Neural progenitor cell (in vitro differentiated cells): ENCODE data around the gene ABLIM2. TPM values are rescaled to one million over a fixed set of nuclear protein-coding genes. Genes with fewer than 3 reads are reported as not detected.

ENCODE experiments used
- DNase-seq: peaks from one replicate; pipeline ENCODE4 v3.0.0-alpha.2; 2016; ENCODE audit warnings: low spot score
- H2AFZ ChIP-seq: fragments of 200-600 bp; sonication (generic); replicated peaks from 2 replicates; pipeline ENCODE4 v1.6.1; 2016; ENCODE audit warnings: antibody characterized with exemption
- H3F3A ChIP-seq: fragments of 200-600 bp; sonication (generic); 2 replicates; pipeline ENCODE4 v1.6.1; 2016; ENCODE audit warnings: antibody characterized with exemption, low read depth
- H3K27ac ChIP-seq: fragments of 200-600 bp; sonication (generic); 2 replicates; pipeline ENCODE4 v1.5.1; 2016; ENCODE audit warnings: mild to moderate bottlenecking
- H3K27me3 ChIP-seq: fragments of 200-600 bp; sonication (generic); 2 replicates; pipeline ENCODE4 v1.6.1; 2016; ENCODE audit warnings: mild to moderate bottlenecking, moderate library complexity
- H3K36me3 ChIP-seq: fragments of 200-600 bp; sonication (generic); 2 replicates; pipeline ENCODE4 v1.5.1; 2016
- H3K4me1 ChIP-seq: fragments of 200-600 bp; sonication (generic); 2 replicates; pipeline ENCODE4 v1.6.1; 2016; ENCODE audit warnings: mixed run types
- H3K4me2 ChIP-seq: fragments of 200-600 bp; sonication (generic); 2 replicates; pipeline ENCODE4 v1.6.1; 2016
- H3K4me3 ChIP-seq: fragments of 200-600 bp; sonication (generic); 2 replicates; pipeline ENCODE4 v1.5.1; 2016
- H3K79me2 ChIP-seq: fragments of 200-600 bp; sonication (generic); 2 replicates; pipeline ENCODE4 v1.6.1; 2016; ENCODE audit warnings: low read depth
- H3K9ac ChIP-seq: fragments of 200-600 bp; sonication (generic); 2 replicates; pipeline ENCODE4 v1.6.1; 2016
- H3K9me3 ChIP-seq: fragments of 200-600 bp; sonication (generic); 2 replicates; pipeline ENCODE4 v1.5.1; 2016; ENCODE audit warnings: low read depth
- H4K20me1 ChIP-seq: fragments of 200-600 bp; sonication (generic); 2 replicates; pipeline ENCODE4 v1.6.1; 2016; ENCODE audit warnings: low read depth
- H3K27ac Mint-ChIP-seq: 3 replicates; pipeline ENCODE4 v1.8.0; 2021; ENCODE audit warnings: mixed read lengths
- H3K27me3 Mint-ChIP-seq: 2 replicates; pipeline ENCODE4 v1.8.0; 2022; ENCODE audit warnings: low read depth, mild to moderate bottlenecking, inconsistent platforms, moderate library complexity, mixed read lengths; ENCODE audit not compliant: insufficient read depth
- H3K36me3 Mint-ChIP-seq: 3 replicates; pipeline ENCODE4 v1.8.0; 2021; ENCODE audit warnings: mixed read lengths
- H3K4me1 Mint-ChIP-seq: 3 replicates; pipeline ENCODE4 v1.8.0; 2021; ENCODE audit warnings: mixed read lengths
- H3K4me3 Mint-ChIP-seq: 3 replicates; pipeline ENCODE4 v1.8.0; 2021; ENCODE audit warnings: mild to moderate bottlenecking, moderate library complexity, mixed read lengths
- H3K9me3 Mint-ChIP-seq: 3 replicates; pipeline ENCODE4 v1.8.0; 2020; ENCODE audit warnings: mixed read lengths
- EZH2 ChIP-seq: fragments of 200-600 bp; sonication (generic); IDR thresholded peaks from 2 replicates; pipeline ENCODE4 v1.6.1; 2017; ENCODE audit warnings: antibody characterized with exemption, mild to moderate bottlenecking, moderate library complexity
- EZH2phosphoT487 ChIP-seq: fragments of 200-600 bp; sonication (generic); IDR thresholded peaks from 2 replicates; pipeline ENCODE4 v1.6.1; 2017; ENCODE audit warnings: antibody characterized with exemption
- total RNA-seq: library from RNA; depleted of rRNA; stranded (reverse); fragments of >200 nt; gene quantifications from 2 replicates; pipeline ENCODE4 v1.2.3, GENCODE V29; 2015; ENCODE audit warnings: low replicate concordance
- TF ChIP-seq, protein P1 (sequence below): fragments of 200-600 bp; sonication (generic); IDR thresholded peaks from 2 replicates; pipeline ENCODE4 v1.5.1; 2017; ENCODE audit warnings: antibody characterized with exemption, mild to moderate bottlenecking

The ABLIM2 gene
- total RNA-seq, 1 donor from 2014 or later = 0.24 TPM

DNA sequence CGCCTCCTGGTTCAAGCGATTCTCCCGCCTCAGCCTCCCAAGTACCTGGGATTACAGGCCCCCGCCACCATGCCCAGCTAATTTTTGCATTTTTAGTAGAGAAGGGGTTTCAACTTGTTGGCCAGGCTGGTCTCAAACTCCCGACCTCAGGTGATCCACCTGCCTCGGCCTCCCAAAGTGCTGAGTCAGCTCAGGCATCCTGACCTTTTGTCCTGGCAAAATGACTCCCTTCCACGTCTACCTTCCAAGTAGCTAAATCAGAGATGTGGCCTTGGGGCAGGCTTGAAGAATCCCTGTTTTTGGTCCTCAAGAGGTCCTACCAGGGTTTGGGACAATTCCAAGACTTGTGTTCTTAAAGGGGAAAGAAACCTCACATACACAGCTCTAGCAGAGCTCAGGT, 231.8 kb downstream of the ABLIM2 start:
- peaks cover 3% of the 10 kb centered on the region for H3K9me3 Mint-ChIP-seq
- no peak overlapping the region for H3K9ac ChIP-seq
- no peaks in the 10 kb centered on the region for H3K27me3 ChIP-seq
- no peaks in the 10 kb centered on the region for H3K36me3 ChIP-seq
- peaks cover 3% of the 10 kb centered on the region for H3F3A ChIP-seq
- peaks cover 3% of the 10 kb centered on the region for H3K36me3 Mint-ChIP-seq
- TF ChIP-seq, protein P1, sequence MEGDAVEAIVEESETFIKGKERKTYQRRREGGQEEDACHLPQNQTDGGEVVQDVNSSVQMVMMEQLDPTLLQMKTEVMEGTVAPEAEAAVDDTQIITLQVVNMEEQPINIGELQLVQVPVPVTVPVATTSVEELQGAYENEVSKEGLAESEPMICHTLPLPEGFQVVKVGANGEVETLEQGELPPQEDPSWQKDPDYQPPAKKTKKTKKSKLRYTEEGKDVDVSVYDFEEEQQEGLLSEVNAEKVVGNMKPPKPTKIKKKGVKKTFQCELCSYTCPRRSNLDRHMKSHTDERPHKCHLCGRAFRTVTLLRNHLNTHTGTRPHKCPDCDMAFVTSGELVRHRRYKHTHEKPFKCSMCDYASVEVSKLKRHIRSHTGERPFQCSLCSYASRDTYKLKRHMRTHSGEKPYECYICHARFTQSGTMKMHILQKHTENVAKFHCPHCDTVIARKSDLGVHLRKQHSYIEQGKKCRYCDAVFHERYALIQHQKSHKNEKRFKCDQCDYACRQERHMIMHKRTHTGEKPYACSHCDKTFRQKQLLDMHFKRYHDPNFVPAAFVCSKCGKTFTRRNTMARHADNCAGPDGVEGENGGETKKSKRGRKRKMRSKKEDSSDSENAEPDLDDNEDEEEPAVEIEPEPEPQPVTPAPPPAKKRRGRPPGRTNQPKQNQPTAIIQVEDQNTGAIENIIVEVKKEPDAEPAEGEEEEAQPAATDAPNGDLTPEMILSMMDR = no peak
- TF ChIP-seq EZH2 (no peak), EZH2phosphoT487 (no peak)
- H3K27ac Mint-ChIP-seq = no peak overlapping the region
- H3K79me2 ChIP-seq = peaks cover 11% of the 10 kb centered on the region
- H2AFZ ChIP-seq = no peak overlapping the region
- H4K20me1 ChIP-seq = peaks cover 15% of the 10 kb centered on the region
- no peak overlapping the region for H3K4me3 ChIP-seq
- no peak overlapping the region for H3K27ac ChIP-seq
- H3K4me1 Mint-ChIP-seq = peaks cover 18% of the 10 kb centered on the region
- H3K4me1 ChIP-seq = peaks cover 9% of the 10 kb centered on the region
- no peak for DNase-seq
- no peak overlapping the region for H3K4me2 ChIP-seq
- no peaks in the 10 kb centered on the region for H3K9me3 ChIP-seq
- peaks cover 4% of the 10 kb centered on the region for H3K27me3 Mint-ChIP-seq
- H3K4me3 Mint-ChIP-seq = no peak overlapping the region

DNA sequence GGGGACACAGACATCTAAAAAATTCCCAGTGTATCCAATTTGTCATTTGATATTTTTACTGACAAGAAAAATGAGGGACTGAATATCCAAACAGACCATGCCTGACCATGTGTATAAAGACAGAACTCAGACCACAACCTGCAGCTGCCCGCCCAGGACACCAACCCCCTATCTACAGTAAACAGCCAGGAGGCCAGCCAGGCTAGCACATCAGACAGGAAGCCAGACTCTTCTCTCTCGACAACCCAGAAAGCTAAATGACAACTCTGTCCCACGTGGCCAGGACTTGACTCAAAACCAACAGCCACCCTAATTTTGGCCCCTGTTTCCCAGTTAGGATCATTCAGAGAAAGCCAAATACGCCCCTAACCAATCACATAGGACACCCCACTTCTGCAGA, 234.0 kb downstream of the ABLIM2 start:
- Histone ChIP-seq H3K9ac (no peak overlapping the region), H3K79me2 (peaks cover 11% of the 10 kb centered on the region), H2AFZ (no peak overlapping the region), H3K4me1 (peaks cover 4% of the 10 kb centered on the region), H3F3A (no peaks in the 10 kb centered on the region), H3K36me3 (no peaks in the 10 kb centered on the region), H3K27me3 (no peaks in the 10 kb centered on the region), H3K9me3 (no peaks in the 10 kb centered on the region), H4K20me1 (peaks cover 10% of the 10 kb centered on the region), H3K27ac (no peak overlapping the region), H3K4me2 (no peak overlapping the region), H3K4me3 (no peak overlapping the region)
- peaks cover 3% of the 10 kb centered on the region for H3K9me3 Mint-ChIP-seq
- DNase-seq = no peak
- H3K4me1 Mint-ChIP-seq = peaks cover 10% of the 10 kb centered on the region
- peaks cover 3% of the 10 kb centered on the region for H3K36me3 Mint-ChIP-seq
- peaks cover 2% of the 10 kb centered on the region for H3K27me3 Mint-ChIP-seq
- H3K4me3 Mint-ChIP-seq = no peak overlapping the region
- H3K27ac Mint-ChIP-seq = no peak overlapping the region
- TF ChIP-seq EZH2 = no peak
- no peak for TF ChIP-seq EZH2phosphoT487
- TF ChIP-seq, protein P1 = no peak

DNA sequence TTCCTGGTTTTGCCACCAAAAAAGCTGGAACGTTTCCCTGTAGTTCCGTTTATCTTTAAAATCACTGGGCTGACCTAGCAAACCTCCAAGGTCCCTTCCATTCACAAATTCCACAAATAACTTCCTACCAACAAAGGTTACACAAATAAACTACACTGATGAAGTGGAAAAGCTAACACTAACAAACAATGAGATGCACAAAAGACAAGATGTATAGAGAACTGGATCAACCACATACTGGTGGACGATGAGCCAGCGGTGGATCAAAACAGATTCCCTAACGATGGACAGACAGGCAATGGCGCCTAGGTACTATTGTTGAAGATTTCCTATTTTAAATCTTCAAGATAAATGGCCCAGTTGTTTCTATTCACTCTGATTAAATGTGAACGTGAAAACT, 234.4 kb downstream of the ABLIM2 start:
- H3K36me3 ChIP-seq = no peaks in the 10 kb centered on the region
- no peak overlapping the region for H3K27ac Mint-ChIP-seq
- no peak overlapping the region for H2AFZ ChIP-seq
- TF ChIP-seq EZH2 (no peak), EZH2phosphoT487 (no peak)
- TF ChIP-seq, protein P1 = no peak
- H3K27me3 Mint-ChIP-seq = peaks cover 2% of the 10 kb centered on the region
- H3K9me3 ChIP-seq = no peaks in the 10 kb centered on the region
- H3K9me3 Mint-ChIP-seq = peaks cover 3% of the 10 kb centered on the region
- no peak overlapping the region for H3K9ac ChIP-seq
- no peak overlapping the region for H3K27ac ChIP-seq
- no peaks in the 10 kb centered on the region for H3F3A ChIP-seq
- no peak for DNase-seq
- peaks cover 7% of the 10 kb centered on the region for H3K4me1 Mint-ChIP-seq
- peaks cover 6% of the 10 kb centered on the region for H4K20me1 ChIP-seq
- no peak overlapping the region for H3K4me2 ChIP-seq
- H3K79me2 ChIP-seq = peaks cover 11% of the 10 kb centered on the region
- no peaks in the 10 kb centered on the region for H3K27me3 ChIP-seq
- no peaks in the 10 kb centered on the region for H3K4me1 ChIP-seq
- no peak overlapping the region for H3K4me3 Mint-ChIP-seq
- H3K4me3 ChIP-seq = no peak overlapping the region
- H3K36me3 Mint-ChIP-seq = peaks cover 3% of the 10 kb centered on the region
